ENCODE results near the gene TNNI2. TPM values are rescaled to one million over a fixed set of nuclear protein-coding genes. Genes with fewer than 3 reads are reported as not detected.

TNNI2 gene
- polyA plus RNA-seq, 4 donors = 0.20 to 1.3 (median 0.77) TPM

GRCh38 chr11:1832211-1832919 lies 6.4 kb upstream of the TNNI2 start:
- DNase-seq (ENCODE audit: low read depth in 4 of 4, low spot score in 2 of 4) = no peak

GRCh38 chr11:1832920-1833295 lies 5.9 kb upstream of the TNNI2 start:
- no peak for DNase-seq (ENCODE audit: low read depth in 4 of 4, low spot score in 2 of 4)

- no peak for DNase-seq (ENCODE audit: low read depth in 4 of 4, low spot score in 2 of 4)
These were observed 4.6 kb upstream of the TNNI2 start for GRCh38 chr11:1834062-1834610.

GRCh38 chr11:1834779-1835670 lies 3.8 kb upstream of the TNNI2 start, which contains the start of gene SYT8:
SYT8 (plus strand) TSS chr11:1834990; CDS start chr11:1835106, 116 bp downstream.
- no peak for DNase-seq (ENCODE audit: low read depth in 4 of 4, low spot score in 2 of 4)

- no peak for DNase-seq (ENCODE audit: low read depth in 4 of 4, low spot score in 2 of 4)
These were observed 3.1 kb upstream of the TNNI2 start for GRCh38 chr11:1835671-1836010.

- no peak for DNase-seq (ENCODE audit: low read depth in 4 of 4, low spot score in 2 of 4)
These were observed 2.5 kb upstream of the TNNI2 start for GRCh38 chr11:1836011-1836945.

- DNase-seq (ENCODE audit: low read depth in 4 of 4, low spot score in 2 of 4) = no peak
These were observed 1.4 kb upstream of the TNNI2 start for GRCh38 chr11:1837171-1838076.

GRCh38 chr11:1838077-1838425 lies 730 bp upstream of the TNNI2 start:
- no peak for DNase-seq (ENCODE audit: low read depth in 4 of 4, low spot score in 2 of 4)

GRCh38 chr11:1839204-1839923 lies 583 bp downstream of the TNNI2 start:
- no peak for DNase-seq (ENCODE audit: low read depth in 4 of 4, low spot score in 2 of 4)

GRCh38 chr11:1839924-1840779 lies 1.4 kb downstream of the TNNI2 start:
- no peak for DNase-seq (ENCODE audit: low read depth in 4 of 4, low spot score in 2 of 4)

GRCh38 chr11:1840780-1841480 lies 2.1 kb downstream of the TNNI2 start:
- no peak for DNase-seq (ENCODE audit: low read depth in 4 of 4, low spot score in 2 of 4)

- DNase-seq (ENCODE audit: low read depth in 4 of 4, low spot score in 2 of 4) = no peak
These were observed 2.8 kb downstream of the TNNI2 start for GRCh38 chr11:1841511-1842148.

GRCh38 chr11:1842149-1843097 lies 3.6 kb downstream of the TNNI2 start:
- no peak for DNase-seq (ENCODE audit: low read depth in 4 of 4, low spot score in 2 of 4)

- DNase-seq (ENCODE audit: low read depth in 4 of 4, low spot score in 2 of 4) = no peak
These were observed 4.3 kb downstream of the TNNI2 start for GRCh38 chr11:1843098-1843473.

GRCh38 chr11:1843796-1844195 lies 5.0 kb downstream of the TNNI2 start:
- no peak for DNase-seq (ENCODE audit: low read depth in 4 of 4, low spot score in 2 of 4)

Measured in left renal cortex interstitium (tissue), 4 donors.